HG03575 (cell line): ENCODE measurements around the gene ABHD12B.

Experiments
- ATAC-seq: cut with Tn5 transposase; IDR thresholded peaks from one replicate; pipeline ENCODE4 v1.9.1; 2021; ENCODE audit not compliant: unreplicated experiment, insufficient number of reproducible peaks, low FRiP score; ENCODE audit errors: extremely low read depth

ABHD12B gene

DNA sequence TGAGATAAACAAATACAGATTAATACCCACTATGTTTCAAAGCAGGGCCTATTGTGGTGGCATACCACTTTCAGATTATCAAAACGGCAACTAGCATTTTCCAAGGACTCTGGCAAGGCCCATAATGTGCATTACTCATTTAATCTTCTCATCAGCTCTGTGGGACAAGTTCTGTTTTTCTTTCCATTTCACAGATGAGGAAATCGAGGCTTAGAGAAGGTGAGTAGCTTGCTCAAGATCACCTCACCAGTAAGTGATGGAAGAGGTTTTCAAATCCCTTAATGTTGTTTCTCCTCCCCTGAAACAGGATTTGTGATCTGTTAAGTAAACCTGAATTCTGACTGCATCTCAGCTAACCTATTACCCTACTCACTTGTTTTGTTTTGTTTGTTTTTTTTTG lies 76.4 kb downstream of the ABHD12B start:
- ATAC-seq: no peak

DNA sequence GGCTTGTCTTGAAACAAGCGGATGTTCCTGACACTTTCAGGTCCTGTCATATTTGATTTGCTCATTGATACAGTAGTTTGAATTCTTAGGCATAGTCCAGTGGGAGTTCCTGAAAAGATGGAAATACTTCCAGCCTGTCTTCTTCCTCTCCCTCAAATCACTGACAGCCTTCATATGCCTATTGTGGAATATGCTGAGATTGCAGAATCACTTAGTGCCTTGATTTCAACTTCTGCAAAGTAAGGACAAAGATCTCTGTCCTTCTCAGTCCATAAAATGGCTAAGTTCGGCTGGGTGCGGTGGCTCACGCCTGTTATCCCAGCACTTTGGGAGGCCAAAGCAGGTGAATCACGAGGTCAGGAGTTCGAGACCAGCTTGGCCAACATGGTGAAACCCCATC lies 79.2 kb downstream of the ABHD12B start:
- ATAC-seq: no peak

DNA sequence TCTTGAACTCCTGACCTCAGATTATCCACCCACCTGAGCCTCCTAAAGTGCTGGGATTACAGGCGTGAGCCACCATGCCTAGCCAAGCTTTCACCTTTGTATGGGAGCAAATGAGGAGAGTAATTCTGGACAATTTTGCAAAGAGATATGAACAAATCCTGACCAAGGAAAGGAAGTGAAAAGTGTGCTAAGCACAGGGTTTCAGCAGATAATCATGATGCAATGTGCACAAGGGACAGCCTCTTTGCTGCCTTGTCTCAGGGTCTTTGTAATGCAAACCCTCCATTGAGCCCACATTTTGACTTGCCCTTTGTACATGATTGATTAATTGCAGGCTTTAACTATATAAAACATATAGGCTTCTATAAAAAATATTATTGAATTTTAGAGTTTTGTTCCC lies 81.6 kb downstream of the ABHD12B start:
- ATAC-seq: no peak
